SU-DHL-6 (cell line): ENCODE data around the gene NOX3.
"Not testable (repeated sequence)": the region's sequence is repeated elsewhere in the genome, so short reads cannot be mapped to it uniquely, and the experiment has no call there.

Experiments
- CTCF ChIP-seq: fragments of 200-600 bp; sonication (generic); IDR thresholded peaks from one replicate; pipeline ENCODE4 v1.5.1; 2017; ENCODE audit warnings: antibody characterized with exemption, mild to moderate bottlenecking, low read length, moderate library complexity; ENCODE audit not compliant: insufficient read depth, poor library complexity, severe bottlenecking
- EZH2phosphoT487 ChIP-seq: fragments of 200-600 bp; sonication (generic), shearing (Covaris generic); conservative IDR thresholded peaks from 2 replicates; pipeline ENCODE4 v1.6.1; 2018; ENCODE audit warnings: mild to moderate bottlenecking, antibody characterized with exemption, low read length, moderate library complexity, mixed read lengths

GRCh38 chr6:155468543-155468942 is 12.9 kb upstream of the NOX3 start:
- not testable (repeated sequence) for TF ChIP-seq CTCF, EZH2phosphoT487
